ENCODE data around the gene ICE2. TPM values are rescaled to one million over a fixed set of nuclear protein-coding genes. Genes with fewer than 3 reads are reported as not detected.

Gene ICE2
- total RNA-seq, 1 donor from 2014 or later = 25.0 TPM

DNA sequence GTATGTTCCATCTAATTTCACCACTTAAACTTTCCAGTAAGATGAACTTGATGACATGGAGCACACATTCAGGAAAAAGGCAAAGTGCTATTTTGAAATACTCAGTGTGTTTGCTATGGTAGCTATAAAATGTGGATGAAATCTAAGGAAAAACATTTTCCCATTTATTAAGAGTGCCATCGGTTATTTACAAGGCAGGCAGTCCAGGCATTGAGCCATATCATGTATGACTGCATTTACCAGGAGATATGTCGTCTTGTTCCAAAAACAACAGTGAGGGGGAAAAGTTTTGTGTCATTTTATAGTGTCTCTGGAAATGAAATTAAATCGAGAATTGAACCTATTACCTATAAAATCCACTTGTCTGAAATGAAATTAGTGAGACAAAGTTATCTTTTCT, 94.9 kb downstream of the ICE2 start:
- H3K9me3 ChIP-seq = no peaks in the 10 kb centered on the region
- H3K4me3 ChIP-seq = no peak overlapping the region
- no peak for DNase-seq (ENCODE audit: extremely low spot score in 2 of 2)
- H3K36me3 ChIP-seq = peaks cover 0 to 25% of the 10 kb centered on the region in 2 donors
- intact Hi-C loops (cut with DNase I) = no loop called here
- peaks cover 96% of the 10 kb centered on the region for H3K4me1 ChIP-seq
- H3K27ac ChIP-seq = peak overlapping the region; percentile 31
- TF ChIP-seq POLR2A (IDR thresholded peaks at IDR 0.05) = no peak
- TF ChIP-seq, protein P1, sequence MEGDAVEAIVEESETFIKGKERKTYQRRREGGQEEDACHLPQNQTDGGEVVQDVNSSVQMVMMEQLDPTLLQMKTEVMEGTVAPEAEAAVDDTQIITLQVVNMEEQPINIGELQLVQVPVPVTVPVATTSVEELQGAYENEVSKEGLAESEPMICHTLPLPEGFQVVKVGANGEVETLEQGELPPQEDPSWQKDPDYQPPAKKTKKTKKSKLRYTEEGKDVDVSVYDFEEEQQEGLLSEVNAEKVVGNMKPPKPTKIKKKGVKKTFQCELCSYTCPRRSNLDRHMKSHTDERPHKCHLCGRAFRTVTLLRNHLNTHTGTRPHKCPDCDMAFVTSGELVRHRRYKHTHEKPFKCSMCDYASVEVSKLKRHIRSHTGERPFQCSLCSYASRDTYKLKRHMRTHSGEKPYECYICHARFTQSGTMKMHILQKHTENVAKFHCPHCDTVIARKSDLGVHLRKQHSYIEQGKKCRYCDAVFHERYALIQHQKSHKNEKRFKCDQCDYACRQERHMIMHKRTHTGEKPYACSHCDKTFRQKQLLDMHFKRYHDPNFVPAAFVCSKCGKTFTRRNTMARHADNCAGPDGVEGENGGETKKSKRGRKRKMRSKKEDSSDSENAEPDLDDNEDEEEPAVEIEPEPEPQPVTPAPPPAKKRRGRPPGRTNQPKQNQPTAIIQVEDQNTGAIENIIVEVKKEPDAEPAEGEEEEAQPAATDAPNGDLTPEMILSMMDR (IDR thresholded peaks at IDR 0.05) = no peak
- TF ChIP-seq POLR2AphosphoS5 (IDR thresholded peaks at IDR 0.05; ENCODE audit: insufficient read depth in 1 of 2, low read depth in 1 of 2) = no peak
- H3K27me3 ChIP-seq = no peaks in the 10 kb centered on the region

DNA sequence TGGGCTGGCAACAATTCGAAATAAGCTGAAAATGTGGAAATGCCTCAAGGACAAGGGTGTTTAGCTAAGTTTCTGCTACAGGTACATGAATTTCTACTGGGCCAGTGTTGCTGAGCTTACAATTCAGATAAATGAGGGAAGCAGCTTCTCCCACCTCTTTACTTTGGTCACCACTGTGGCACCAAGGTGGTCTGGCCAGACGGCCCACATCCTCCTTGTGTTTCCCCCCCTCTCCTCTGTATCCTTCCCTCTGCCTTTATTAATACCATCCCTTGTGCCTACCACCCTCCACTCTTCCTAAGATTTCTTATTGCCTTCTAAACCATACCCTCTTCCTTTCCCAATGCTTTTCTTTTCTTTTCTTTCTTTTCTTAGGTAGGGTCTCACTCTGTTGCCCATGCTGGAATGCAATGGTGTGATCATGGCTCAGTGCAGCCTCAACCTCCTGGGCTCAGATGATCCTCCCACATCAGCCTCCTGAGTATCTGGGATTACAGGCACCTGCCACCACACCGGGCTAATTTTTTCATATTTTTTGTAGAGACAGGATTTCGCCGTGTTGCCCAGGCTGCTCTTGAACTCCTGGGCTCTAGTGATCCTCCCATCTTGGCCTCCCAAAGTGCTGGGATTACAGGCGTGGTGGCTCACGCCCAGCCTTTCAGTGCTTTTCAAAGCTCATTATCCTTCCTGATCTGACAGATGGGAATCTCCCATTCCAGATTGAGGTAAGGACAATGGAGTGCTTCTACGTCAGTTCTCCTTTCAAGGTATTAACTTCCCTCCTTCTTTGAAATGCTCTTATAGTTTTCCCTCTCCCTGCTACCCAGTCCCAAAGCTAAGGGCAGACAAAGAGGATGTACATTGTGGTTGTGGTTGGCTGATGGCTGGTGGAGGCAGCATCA, 95.9 kb downstream of the ICE2 start:
- DNase-seq (ENCODE audit: extremely low spot score in 2 of 2) = no peak
- Histone ChIP-seq H3K4me1 (peaks cover 98% of the 10 kb centered on the region), H3K4me3 (no peak overlapping the region), H3K36me3 (peaks cover 0 to 28% of the 10 kb centered on the region in 2 donors), H3K27ac (peak overlapping the region; percentile 31), H3K9me3 (no peaks in the 10 kb centered on the region), H3K27me3 (no peaks in the 10 kb centered on the region)
- intact Hi-C loops (cut with DNase I) = no loop called here
- TF ChIP-seq POLR2AphosphoS5 (IDR thresholded peaks at IDR 0.05; ENCODE audit: insufficient read depth in 1 of 2, low read depth in 1 of 2) = no peak
- TF ChIP-seq, protein P1 (IDR thresholded peaks at IDR 0.05) = no peak
- TF ChIP-seq POLR2A (IDR thresholded peaks at IDR 0.05) = no peak

DNA sequence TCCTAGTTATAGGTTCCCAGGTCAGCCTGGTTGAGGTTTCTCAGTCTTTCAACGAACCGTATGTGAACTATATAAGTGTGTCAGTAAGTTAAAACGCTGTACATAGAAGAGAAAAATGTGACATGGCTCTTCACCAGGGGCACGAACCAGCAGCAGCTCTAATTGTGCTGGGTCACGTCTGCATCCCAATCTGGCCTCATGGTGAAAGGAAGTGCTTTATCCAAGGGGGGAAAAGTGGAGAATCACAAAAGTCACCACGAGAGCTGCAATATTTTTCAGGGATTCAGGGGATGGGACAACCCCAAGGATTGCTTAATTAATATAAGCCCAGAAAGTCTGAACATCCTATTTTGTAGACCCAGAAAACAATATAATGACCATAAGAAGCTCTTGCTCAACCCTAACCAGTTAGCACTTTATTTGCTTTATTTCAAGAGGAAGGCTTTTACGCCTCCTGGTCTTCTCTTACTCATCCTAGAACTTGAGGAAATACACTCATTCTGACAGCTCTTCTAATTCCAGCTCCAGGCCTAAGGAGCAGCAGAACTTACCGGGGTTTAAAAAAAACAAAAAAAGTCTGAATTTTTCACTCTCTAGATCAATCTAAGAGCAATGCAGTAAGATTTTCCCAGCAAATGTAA, 97.7 kb downstream of the ICE2 start:
- H3K9me3 ChIP-seq = no peaks in the 10 kb centered on the region
- no peak overlapping the region for H3K4me3 ChIP-seq
- peaks cover 0 to 43% of the 10 kb centered on the region in 2 donors for H3K36me3 ChIP-seq
- DNase-seq (ENCODE audit: extremely low spot score in 2 of 2) = no peak
- no peaks in the 10 kb centered on the region for H3K27me3 ChIP-seq
- TF ChIP-seq, protein P1 (IDR thresholded peaks at IDR 0.05) = no peak
- TF ChIP-seq POLR2A (IDR thresholded peaks at IDR 0.05) (no peak), POLR2AphosphoS5 (IDR thresholded peaks at IDR 0.05; ENCODE audit: insufficient read depth in 1 of 2, low read depth in 1 of 2) (no peak)
- peaks cover 98% of the 10 kb centered on the region for H3K4me1 ChIP-seq
- peak overlapping the region; percentile 66 for H3K27ac ChIP-seq
- intact Hi-C loops (cut with DNase I) = no loop called here

DNA sequence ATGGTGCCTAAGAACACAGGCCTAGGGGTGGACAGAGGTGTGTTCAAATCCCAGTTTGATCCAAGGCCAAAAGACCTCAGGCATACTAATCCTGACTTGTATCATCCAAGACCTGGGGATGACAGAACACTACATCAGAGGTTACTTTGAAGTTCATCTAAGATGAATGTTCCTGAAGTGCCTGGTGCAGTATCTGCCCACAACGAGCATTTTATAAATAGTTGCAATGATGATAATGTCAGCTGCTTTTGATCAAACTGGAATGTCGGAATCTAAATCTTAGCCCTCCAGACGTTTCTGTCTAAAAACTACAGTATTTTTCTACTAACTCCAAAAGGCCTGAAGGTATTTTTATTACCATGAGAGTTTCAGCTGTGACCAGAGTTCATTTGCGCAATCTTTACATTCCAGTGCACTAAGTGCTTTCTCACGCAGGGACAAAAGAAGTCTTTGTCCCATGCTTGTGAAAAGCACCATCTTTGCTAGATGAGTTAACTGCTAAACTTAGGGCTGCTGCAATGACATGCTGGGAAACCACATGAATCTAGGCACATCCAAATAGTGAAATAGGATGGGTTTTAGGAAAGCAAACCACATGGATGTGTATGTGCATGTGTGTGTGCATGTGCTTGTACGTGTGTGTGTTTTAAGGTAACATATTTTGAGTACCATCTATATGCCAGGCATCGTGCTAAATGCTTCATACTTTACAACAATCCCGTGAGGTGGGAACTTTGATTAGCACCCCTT, 99.2 kb downstream of the ICE2 start:
- Histone ChIP-seq H3K27me3 (no peaks in the 10 kb centered on the region), H3K36me3 (peaks cover 0 to 45% of the 10 kb centered on the region in 2 donors), H3K27ac (peak overlapping the region; percentile 66), H3K4me3 (no peak overlapping the region), H3K4me1 (peaks cover 98% of the 10 kb centered on the region), H3K9me3 (no peaks in the 10 kb centered on the region)
- TF ChIP-seq POLR2AphosphoS5 (IDR thresholded peaks at IDR 0.05; ENCODE audit: insufficient read depth in 1 of 2, low read depth in 1 of 2) (no peak), POLR2A (IDR thresholded peaks at IDR 0.05) (no peak)
- TF ChIP-seq, protein P1 (IDR thresholded peaks at IDR 0.05) = no peak
- intact Hi-C loops (cut with DNase I) = no loop called here
- peak in 1 of 2 donors; percentile 71 for DNase-seq (ENCODE audit: extremely low spot score in 2 of 2)
